ENCODE data around the gene OTOG. TPM values are rescaled to one million over a fixed set of nuclear protein-coding genes. Genes with fewer than 3 reads are reported as not detected.

The OTOG gene
- total RNA-seq, 1 donor from 2014 or later: not detected

GRCh38 chr11:17597770-17598169 lies 50.7 kb downstream of the OTOG start:
- no peaks in the 10 kb centered on the region for H3K36me3 ChIP-seq (ENCODE audit: control insufficient read depth, insufficient read depth, low read length)
- H3K27me3 ChIP-seq (ENCODE audit: control insufficient read depth, insufficient read depth, low read length): peaks cover 12% of the 10 kb centered on the region
- DNase-seq (ENCODE audit: low read depth): no peak
- no peak for TF ChIP-seq CTCF (IDR thresholded peaks at IDR 0.05; ENCODE audit: insufficient read depth, low read length, poor library complexity, severe bottlenecking)
- no peak overlapping the region for H3K4me3 ChIP-seq (ENCODE audit: low read depth, low read length)

- H3K4me3 ChIP-seq (ENCODE audit: low read depth, low read length): no peak overlapping the region
- H3K27me3 ChIP-seq (ENCODE audit: control insufficient read depth, insufficient read depth, low read length): peaks cover 12% of the 10 kb centered on the region
- no peaks in the 10 kb centered on the region for H3K36me3 ChIP-seq (ENCODE audit: control insufficient read depth, insufficient read depth, low read length)
- DNase-seq (ENCODE audit: low read depth): peak; percentile 9
- peak; percentile 96 for TF ChIP-seq CTCF (IDR thresholded peaks at IDR 0.05; ENCODE audit: insufficient read depth, low read length, poor library complexity, severe bottlenecking)
Observed at GRCh38 chr11:17598700-17599459, 51.8 kb downstream of the OTOG start.

- no peak for TF ChIP-seq CTCF (IDR thresholded peaks at IDR 0.05; ENCODE audit: insufficient read depth, low read length, poor library complexity, severe bottlenecking)
- H3K4me3 ChIP-seq (ENCODE audit: low read depth, low read length): no peak overlapping the region
- peaks cover 12% of the 10 kb centered on the region for H3K27me3 ChIP-seq (ENCODE audit: control insufficient read depth, insufficient read depth, low read length)
- H3K36me3 ChIP-seq (ENCODE audit: control insufficient read depth, insufficient read depth, low read length): no peaks in the 10 kb centered on the region
- DNase-seq (ENCODE audit: low read depth): no peak
Observed at GRCh38 chr11:17599460-17599925, 52.4 kb downstream of the OTOG start.

- no peak overlapping the region for H3K4me3 ChIP-seq (ENCODE audit: low read depth, low read length)
- no peak for TF ChIP-seq CTCF (IDR thresholded peaks at IDR 0.05; ENCODE audit: insufficient read depth, low read length, poor library complexity, severe bottlenecking)
- no peaks in the 10 kb centered on the region for H3K36me3 ChIP-seq (ENCODE audit: control insufficient read depth, insufficient read depth, low read length)
- peaks cover 12% of the 10 kb centered on the region for H3K27me3 ChIP-seq (ENCODE audit: control insufficient read depth, insufficient read depth, low read length)
- DNase-seq (ENCODE audit: low read depth): no peak
Observed at GRCh38 chr11:17600316-17601255, 53.5 kb downstream of the OTOG start.

DNA sequence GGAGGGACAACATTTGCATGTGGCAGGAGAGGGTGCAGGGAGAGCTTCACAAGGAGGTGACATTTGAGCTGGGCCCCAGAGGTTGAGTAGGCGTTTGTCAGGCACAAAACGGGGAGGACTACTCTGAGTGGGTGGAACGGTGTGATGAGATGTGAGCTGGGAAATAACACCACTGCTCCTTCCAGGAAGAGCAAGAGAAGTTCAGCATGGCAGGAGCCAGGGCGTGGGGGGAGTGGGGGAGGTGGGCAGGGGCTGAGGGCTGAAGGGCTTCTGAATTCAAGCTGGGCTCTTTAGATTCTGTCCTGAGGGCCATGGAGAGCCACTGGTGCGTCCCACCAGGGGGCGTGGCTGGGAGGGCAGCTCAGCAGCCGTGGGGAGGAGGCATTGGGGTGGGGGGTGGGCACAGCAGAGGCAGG lies 54.2 kb downstream of the OTOG start:
- no peak for DNase-seq (ENCODE audit: low read depth)

More for the DNA sequence above, 54.2 kb downstream of the OTOG start:
- H3K27me3 ChIP-seq (ENCODE audit: control insufficient read depth, insufficient read depth, low read length): peaks cover 12% of the 10 kb centered on the region
- no peak for TF ChIP-seq CTCF (IDR thresholded peaks at IDR 0.05; ENCODE audit: insufficient read depth, low read length, poor library complexity, severe bottlenecking)
- no peak overlapping the region for H3K4me3 ChIP-seq (ENCODE audit: low read depth, low read length)
- no peaks in the 10 kb centered on the region for H3K36me3 ChIP-seq (ENCODE audit: control insufficient read depth, insufficient read depth, low read length)

Data from kidney epithelial cell (primary cell).